WTC11 (cell line): Measurements from ENCODE around the gene NOA1.
"Not testable (repeated sequence)": the region's sequence is repeated elsewhere in the genome, so short reads cannot be mapped to it uniquely, and the experiment has no call there.

Experiments used
- ATF1 ChIP-seq: sonication (generic); formaldehyde crosslinking; IDR thresholded peaks from 2 replicates; pipeline ENCODE4 v1.8.1; 2023; ENCODE audit warnings: mild to moderate bottlenecking, moderate library complexity, missing genetic modification reagents
- ESRRA ChIP-seq: sonication (generic); formaldehyde crosslinking; IDR thresholded peaks from 2 replicates; pipeline ENCODE4 v1.8.1; 2022; ENCODE audit warnings: mild to moderate bottlenecking, missing genetic modification reagents, borderline replicate concordance
- HMGA2 ChIP-seq: fragments of 250-450 bp; sonication (Bioruptor Pico); IDR thresholded peaks from 2 replicates; pipeline ENCODE4 v1.4.0; 2021; ENCODE audit warnings: mild to moderate bottlenecking, moderate library complexity
- JUN ChIP-seq: sonication (generic); formaldehyde crosslinking; IDR thresholded peaks from 2 replicates; pipeline ENCODE4 v1.8.0; 2023; ENCODE audit warnings: mild to moderate bottlenecking, missing genetic modification reagents
- NFYB ChIP-seq: sonication (generic); formaldehyde crosslinking; conservative IDR thresholded peaks from 2 replicates; pipeline ENCODE4 v1.8.0; 2022; ENCODE audit warnings: low read depth, missing genetic modification reagents
- TF ChIP-seq, protein P1 (sequence below): fragments of 200-600 bp; IDR thresholded peaks from 2 replicates; pipeline ENCODE4 v1.8.0; 2022; ENCODE audit warnings: antibody characterized with exemption
- TF ChIP-seq, protein P2 (sequence below): sonication (generic); formaldehyde crosslinking; IDR thresholded peaks from 2 replicates; pipeline ENCODE4 v1.8.1; 2023; ENCODE audit warnings: mild to moderate bottlenecking, moderate library complexity, missing genetic modification reagents
- TF ChIP-seq, protein P3 (sequence below): fragments of 250-450 bp; sonication (Bioruptor Pico); IDR thresholded peaks from 2 replicates; pipeline ENCODE4 v1.9.0; 2021; ENCODE audit warnings: mild to moderate bottlenecking
- TF ChIP-seq, protein P4 (sequence below): sonication (generic); formaldehyde crosslinking; IDR thresholded peaks from 2 replicates; pipeline ENCODE4 v1.8.0; 2022; ENCODE audit warnings: mild to moderate bottlenecking, missing genetic modification reagents

DNA sequence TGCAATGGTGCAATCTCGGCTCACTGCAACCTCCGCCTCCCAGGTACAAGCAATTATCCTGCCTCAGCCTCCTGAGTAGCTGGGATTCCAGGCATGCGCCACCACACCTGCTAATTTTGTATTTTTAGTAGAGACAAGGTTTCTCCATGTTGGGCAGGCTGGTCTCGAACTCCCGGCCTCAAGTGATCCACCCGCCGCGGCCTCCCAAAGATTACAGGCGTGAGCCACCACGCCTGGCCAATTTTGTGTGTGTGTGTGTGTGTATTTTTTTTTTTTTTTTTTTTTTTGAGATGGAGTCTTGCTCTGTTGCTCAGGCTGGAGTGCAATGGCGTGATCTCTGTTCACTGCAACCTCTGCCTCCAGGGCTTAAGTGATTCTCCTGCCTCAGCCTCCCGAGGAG, 62.4 kb downstream of the NOA1 start:
- TF ChIP-seq, protein P1, sequence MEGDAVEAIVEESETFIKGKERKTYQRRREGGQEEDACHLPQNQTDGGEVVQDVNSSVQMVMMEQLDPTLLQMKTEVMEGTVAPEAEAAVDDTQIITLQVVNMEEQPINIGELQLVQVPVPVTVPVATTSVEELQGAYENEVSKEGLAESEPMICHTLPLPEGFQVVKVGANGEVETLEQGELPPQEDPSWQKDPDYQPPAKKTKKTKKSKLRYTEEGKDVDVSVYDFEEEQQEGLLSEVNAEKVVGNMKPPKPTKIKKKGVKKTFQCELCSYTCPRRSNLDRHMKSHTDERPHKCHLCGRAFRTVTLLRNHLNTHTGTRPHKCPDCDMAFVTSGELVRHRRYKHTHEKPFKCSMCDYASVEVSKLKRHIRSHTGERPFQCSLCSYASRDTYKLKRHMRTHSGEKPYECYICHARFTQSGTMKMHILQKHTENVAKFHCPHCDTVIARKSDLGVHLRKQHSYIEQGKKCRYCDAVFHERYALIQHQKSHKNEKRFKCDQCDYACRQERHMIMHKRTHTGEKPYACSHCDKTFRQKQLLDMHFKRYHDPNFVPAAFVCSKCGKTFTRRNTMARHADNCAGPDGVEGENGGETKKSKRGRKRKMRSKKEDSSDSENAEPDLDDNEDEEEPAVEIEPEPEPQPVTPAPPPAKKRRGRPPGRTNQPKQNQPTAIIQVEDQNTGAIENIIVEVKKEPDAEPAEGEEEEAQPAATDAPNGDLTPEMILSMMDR: not testable (repeated sequence)
- TF ChIP-seq, protein P2, sequence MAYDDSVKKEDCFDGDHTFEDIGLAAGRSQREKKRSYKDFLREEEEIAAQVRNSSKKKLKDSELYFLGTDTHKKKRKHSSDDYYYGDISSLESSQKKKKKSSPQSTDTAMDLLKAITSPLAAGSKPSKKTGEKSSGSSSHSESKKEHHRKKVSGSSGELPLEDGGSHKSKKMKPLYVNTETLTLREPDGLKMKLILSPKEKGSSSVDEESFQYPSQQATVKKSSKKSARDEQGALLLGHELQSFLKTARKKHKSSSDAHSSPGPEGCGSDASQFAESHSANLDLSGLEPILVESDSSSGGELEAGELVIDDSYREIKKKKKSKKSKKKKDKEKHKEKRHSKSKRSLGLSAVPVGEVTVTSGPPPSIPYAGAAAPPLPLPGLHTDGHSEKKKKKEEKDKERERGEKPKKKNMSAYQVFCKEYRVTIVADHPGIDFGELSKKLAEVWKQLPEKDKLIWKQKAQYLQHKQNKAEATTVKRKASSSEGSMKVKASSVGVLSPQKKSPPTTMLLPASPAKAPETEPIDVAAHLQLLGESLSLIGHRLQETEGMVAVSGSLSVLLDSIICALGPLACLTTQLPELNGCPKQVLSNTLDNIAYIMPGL: not testable (repeated sequence)
- not testable (repeated sequence) for TF ChIP-seq HMGA2 (CRISPR knock-in tag); JUN; ATF1 (CRISPR knock-in tag); NFYB (CRISPR knock-in tag); ESRRA (CRISPR knock-in tag)
- TF ChIP-seq, protein P3, sequence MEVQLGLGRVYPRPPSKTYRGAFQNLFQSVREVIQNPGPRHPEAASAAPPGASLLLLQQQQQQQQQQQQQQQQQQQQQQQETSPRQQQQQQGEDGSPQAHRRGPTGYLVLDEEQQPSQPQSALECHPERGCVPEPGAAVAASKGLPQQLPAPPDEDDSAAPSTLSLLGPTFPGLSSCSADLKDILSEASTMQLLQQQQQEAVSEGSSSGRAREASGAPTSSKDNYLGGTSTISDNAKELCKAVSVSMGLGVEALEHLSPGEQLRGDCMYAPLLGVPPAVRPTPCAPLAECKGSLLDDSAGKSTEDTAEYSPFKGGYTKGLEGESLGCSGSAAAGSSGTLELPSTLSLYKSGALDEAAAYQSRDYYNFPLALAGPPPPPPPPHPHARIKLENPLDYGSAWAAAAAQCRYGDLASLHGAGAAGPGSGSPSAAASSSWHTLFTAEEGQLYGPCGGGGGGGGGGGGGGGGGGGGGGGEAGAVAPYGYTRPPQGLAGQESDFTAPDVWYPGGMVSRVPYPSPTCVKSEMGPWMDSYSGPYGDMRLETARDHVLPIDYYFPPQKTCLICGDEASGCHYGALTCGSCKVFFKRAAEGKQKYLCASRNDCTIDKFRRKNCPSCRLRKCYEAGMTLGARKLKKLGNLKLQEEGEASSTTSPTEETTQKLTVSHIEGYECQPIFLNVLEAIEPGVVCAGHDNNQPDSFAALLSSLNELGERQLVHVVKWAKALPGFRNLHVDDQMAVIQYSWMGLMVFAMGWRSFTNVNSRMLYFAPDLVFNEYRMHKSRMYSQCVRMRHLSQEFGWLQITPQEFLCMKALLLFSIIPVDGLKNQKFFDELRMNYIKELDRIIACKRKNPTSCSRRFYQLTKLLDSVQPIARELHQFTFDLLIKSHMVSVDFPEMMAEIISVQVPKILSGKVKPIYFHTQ (CRISPR knock-in tag): not testable (repeated sequence)
- TF ChIP-seq, protein P4, sequence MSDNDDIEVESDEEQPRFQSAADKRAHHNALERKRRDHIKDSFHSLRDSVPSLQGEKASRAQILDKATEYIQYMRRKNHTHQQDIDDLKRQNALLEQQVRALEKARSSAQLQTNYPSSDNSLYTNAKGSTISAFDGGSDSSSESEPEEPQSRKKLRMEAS (CRISPR knock-in tag): not testable (repeated sequence)
